Epidermal melanocyte (primary cell): Measurements from ENCODE around the gene ZNF292.
"Not testable (repeated sequence)": the region's sequence is repeated elsewhere in the genome, so short reads cannot be mapped to it uniquely, and the experiment has no call there.

Experiments used
- DNase-seq: peaks from one replicate; pipeline ENCODE4 v3.0.0; 2011; ENCODE audit warnings: low spot score; ENCODE audit not compliant: insufficient read length

The ZNF292 gene

GRCh38 chr6:87274660-87275274 is 119.4 kb downstream of the ZNF292 start:
- DNase-seq: no peak

- DNase-seq: no peak
Measured at GRCh38 chr6:87276624-87277023, 121.3 kb downstream of the ZNF292 start.

GRCh38 chr6:87277123-87277522 is 121.8 kb downstream of the ZNF292 start:
- no peak for DNase-seq

GRCh38 chr6:87279196-87279595 is 123.8 kb downstream of the ZNF292 start:
- DNase-seq: no peak

GRCh38 chr6:87281426-87281825 is 126.1 kb downstream of the ZNF292 start:
- no peak for DNase-seq

- DNase-seq: no peak
Measured at GRCh38 chr6:87282743-87283142, 127.4 kb downstream of the ZNF292 start.

- DNase-seq: no peak
Measured at GRCh38 chr6:87283461-87283860, 128.1 kb downstream of the ZNF292 start.

- no peak for DNase-seq
Measured at GRCh38 chr6:87287251-87287650, 131.9 kb downstream of the ZNF292 start.

- DNase-seq: no peak
Measured at GRCh38 chr6:87289571-87289970, 134.2 kb downstream of the ZNF292 start.

- DNase-seq: no peak
Measured at GRCh38 chr6:87291883-87292282, 136.5 kb downstream of the ZNF292 start.

GRCh38 chr6:87293526-87293925 is 138.2 kb downstream of the ZNF292 start:
- DNase-seq: no peak

- no peak for DNase-seq
Measured at GRCh38 chr6:87297119-87297518, 141.8 kb downstream of the ZNF292 start.

- DNase-seq: not testable (repeated sequence)
Measured at GRCh38 chr6:87301277-87301676, 145.9 kb downstream of the ZNF292 start.

GRCh38 chr6:87308970-87309369 is 153.6 kb downstream of the ZNF292 start:
- no peak for DNase-seq

- no peak for DNase-seq
Measured at GRCh38 chr6:87312860-87313259, 157.5 kb downstream of the ZNF292 start.
